HG03571 (cell line): Measurements from ENCODE around the gene MGAT2.
"Not testable (repeated sequence)": the region's sequence is repeated elsewhere in the genome, so short reads cannot be mapped to it uniquely, and the experiment has no call there.

ENCODE experiments used
- ATAC-seq: cut with Tn5 transposase; IDR thresholded peaks from one replicate; pipeline ENCODE4 v1.9.1; 2021; ENCODE audit not compliant: unreplicated experiment

The MGAT2 gene

GRCh38 chr14:49620182-49621113 lies at the start of gene MGAT2, which contains the start of gene RPL36AL:
Gene MGAT2, plus strand, starts transcription at chr14:49620799. Its CDS starts 470 bp downstream, at chr14:49621269.
Gene RPL36AL, minus strand, starts transcription at chr14:49620626. Its CDS starts 1,522 bp downstream, at chr14:49619104.
- peak; percentile 93 for ATAC-seq

GRCh38 chr14:49574038-49574437 lies 46.6 kb upstream of the MGAT2 start:
- ATAC-seq, result no peak

GRCh38 chr14:49578141-49578540 lies 42.5 kb upstream of the MGAT2 start:
- no peak for ATAC-seq

GRCh38 chr14:49579841-49580240 lies 40.8 kb upstream of the MGAT2 start:
- ATAC-seq, result no peak

GRCh38 chr14:49581209-49582112 lies 39.1 kb upstream of the MGAT2 start:
- no peak for ATAC-seq

- no peak for ATAC-seq
Measured at GRCh38 chr14:49582113-49582977, 38.3 kb upstream of the MGAT2 start.

GRCh38 chr14:49583629-49584028 lies 37.0 kb upstream of the MGAT2 start:
- no peak for ATAC-seq

GRCh38 chr14:49584058-49584457 lies 36.5 kb upstream of the MGAT2 start:
- no peak for ATAC-seq

GRCh38 chr14:49584981-49585640 lies 35.5 kb upstream of the MGAT2 start:
- not testable (repeated sequence) for ATAC-seq

- peak; percentile 90 for ATAC-seq
Measured at GRCh38 chr14:49585803-49586672, 34.6 kb upstream of the MGAT2 start, which contains the start of gene RPS29. Gene RPS29, minus strand, starts transcription at chr14:49586380. Its CDS starts 34 bp downstream, at chr14:49586346.

GRCh38 chr14:49586673-49587460 lies 33.7 kb upstream of the MGAT2 start:
- peak; percentile 29 for ATAC-seq

- no peak for ATAC-seq
Measured at GRCh38 chr14:49589387-49589786, 31.2 kb upstream of the MGAT2 start.

GRCh38 chr14:49593016-49593415 lies 27.6 kb upstream of the MGAT2 start:
- ATAC-seq, result peak; percentile 33

- peak; percentile 34 for ATAC-seq
Measured at GRCh38 chr14:49594347-49595091, 26.1 kb upstream of the MGAT2 start.

- ATAC-seq, result no peak
Measured at GRCh38 chr14:49598189-49598484, 22.5 kb upstream of the MGAT2 start.

- peak; percentile 44 for ATAC-seq
Measured at GRCh38 chr14:49598485-49599300, 21.9 kb upstream of the MGAT2 start, which contains the start of gene LRR1. Gene LRR1, plus strand, starts transcription at chr14:49598940. Its CDS starts 81 bp downstream, at chr14:49599021.

- no peak for ATAC-seq
Measured at GRCh38 chr14:49607583-49607982, 13.0 kb upstream of the MGAT2 start.
